ENCODE measurements around the gene VHLL. TPM values are rescaled to one million over a fixed set of nuclear protein-coding genes. Genes with fewer than 3 reads are reported as not detected.
A peak's percentile ranks its signal among the peaks of the same experiment; 100 is the strongest.

The VHLL gene
- total RNA-seq, 2 experiments from 2014 or later = 0.43 TPM; not detected in 1

DNA sequence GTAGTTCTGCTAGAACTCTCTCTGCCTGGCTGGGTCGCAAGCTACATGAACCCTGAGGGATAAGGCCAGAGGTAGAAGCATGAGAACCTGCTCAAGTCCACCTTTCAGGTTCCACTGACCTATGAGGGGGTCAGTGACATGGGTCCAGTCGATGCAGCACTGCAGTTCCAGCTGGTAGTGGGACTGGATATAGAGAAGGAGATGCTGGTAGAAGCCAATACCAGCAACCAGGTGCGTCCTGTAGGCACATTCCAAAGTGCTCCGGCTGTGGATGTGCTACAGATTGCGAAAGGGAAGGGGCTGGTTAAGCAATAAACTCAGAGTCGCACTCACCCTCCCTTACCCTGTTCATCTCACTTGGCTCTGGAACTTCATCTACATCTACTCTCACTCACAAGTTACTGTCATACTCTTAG is 22.1 kb downstream of the VHLL start:
- ATAC-seq (no peak), DNase-seq (no peak)
- POLR2A ChIA-PET = interaction anchor here (0.6 to 1.2 kb wide), 3 partner anchors 14 to 111 kb away, joined by 3 to 5 read pairs (median 3); no protein-coding TSS in a partner anchor
- CTCF ChIA-PET = interaction anchor here (0.9 to 1.5 kb wide), 3 partner anchors 20 to 57 kb away, joined by 3 read pairs; no protein-coding TSS in a partner anchor
- H3K9me3 Mint-ChIP-seq = no peaks in the 10 kb centered on the region
- TF ChIP-seq, protein P1, sequence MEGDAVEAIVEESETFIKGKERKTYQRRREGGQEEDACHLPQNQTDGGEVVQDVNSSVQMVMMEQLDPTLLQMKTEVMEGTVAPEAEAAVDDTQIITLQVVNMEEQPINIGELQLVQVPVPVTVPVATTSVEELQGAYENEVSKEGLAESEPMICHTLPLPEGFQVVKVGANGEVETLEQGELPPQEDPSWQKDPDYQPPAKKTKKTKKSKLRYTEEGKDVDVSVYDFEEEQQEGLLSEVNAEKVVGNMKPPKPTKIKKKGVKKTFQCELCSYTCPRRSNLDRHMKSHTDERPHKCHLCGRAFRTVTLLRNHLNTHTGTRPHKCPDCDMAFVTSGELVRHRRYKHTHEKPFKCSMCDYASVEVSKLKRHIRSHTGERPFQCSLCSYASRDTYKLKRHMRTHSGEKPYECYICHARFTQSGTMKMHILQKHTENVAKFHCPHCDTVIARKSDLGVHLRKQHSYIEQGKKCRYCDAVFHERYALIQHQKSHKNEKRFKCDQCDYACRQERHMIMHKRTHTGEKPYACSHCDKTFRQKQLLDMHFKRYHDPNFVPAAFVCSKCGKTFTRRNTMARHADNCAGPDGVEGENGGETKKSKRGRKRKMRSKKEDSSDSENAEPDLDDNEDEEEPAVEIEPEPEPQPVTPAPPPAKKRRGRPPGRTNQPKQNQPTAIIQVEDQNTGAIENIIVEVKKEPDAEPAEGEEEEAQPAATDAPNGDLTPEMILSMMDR (IDR thresholded peaks at IDR 0.05) = no peak
- peak overlapping the region; percentile 9 for H3K27ac Mint-ChIP-seq
- H3K4me3 Mint-ChIP-seq = no peak overlapping the region
- H3K27me3 Mint-ChIP-seq = no peaks in the 10 kb centered on the region
- peaks cover 67% of the 10 kb centered on the region for H3K36me3 Mint-ChIP-seq (ENCODE audit: low read depth)
- intact Hi-C loops (cut with micrococcal nuclease) = no loop called here
- peaks cover 19% of the 10 kb centered on the region for H3K4me1 Mint-ChIP-seq (ENCODE audit: low read depth)

DNA sequence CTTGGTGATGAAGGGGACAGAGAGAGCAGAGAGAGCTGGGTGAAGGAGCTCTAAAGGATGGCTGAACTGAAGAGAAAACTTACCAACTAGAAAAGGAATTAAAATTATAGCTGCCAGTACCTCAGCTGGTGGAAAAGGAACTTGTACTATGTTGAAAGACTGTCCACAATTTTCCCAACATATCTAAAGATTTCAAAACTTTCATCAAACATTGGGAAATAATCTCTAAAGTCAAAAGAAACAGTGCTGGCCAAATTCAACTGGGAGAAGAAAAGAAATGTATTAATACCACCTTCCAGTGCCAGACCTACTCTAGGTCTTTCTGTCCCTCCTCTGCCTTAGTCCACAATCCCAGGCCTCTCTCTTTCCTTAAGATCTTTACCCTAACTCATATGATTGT is 22.6 kb downstream of the VHLL start:
- Mint-ChIP-seq H3K27ac (peak overlapping the region; percentile 25), H3K4me1 (ENCODE audit: low read depth) (peaks cover 18% of the 10 kb centered on the region), H3K4me3 (no peak overlapping the region), H3K27me3 (no peaks in the 10 kb centered on the region), H3K36me3 (ENCODE audit: low read depth) (peaks cover 66% of the 10 kb centered on the region), H3K9me3 (no peaks in the 10 kb centered on the region)
- ChIA-PET CTCF (interaction anchor here (0.9 to 1.5 kb wide), 2 partner anchors 21 to 43 kb away, joined by 3 read pairs; no protein-coding TSS in a partner anchor), POLR2A (interaction anchor here (0.6 to 1.2 kb wide), 2 partner anchors 31 to 110 kb away, joined by 3 to 5 read pairs; no protein-coding TSS in a partner anchor)
- no peak for DNase-seq
- TF ChIP-seq, protein P1 (IDR thresholded peaks at IDR 0.05) = no peak
- intact Hi-C loops (cut with micrococcal nuclease) = no loop called here
- no peak for ATAC-seq

DNA sequence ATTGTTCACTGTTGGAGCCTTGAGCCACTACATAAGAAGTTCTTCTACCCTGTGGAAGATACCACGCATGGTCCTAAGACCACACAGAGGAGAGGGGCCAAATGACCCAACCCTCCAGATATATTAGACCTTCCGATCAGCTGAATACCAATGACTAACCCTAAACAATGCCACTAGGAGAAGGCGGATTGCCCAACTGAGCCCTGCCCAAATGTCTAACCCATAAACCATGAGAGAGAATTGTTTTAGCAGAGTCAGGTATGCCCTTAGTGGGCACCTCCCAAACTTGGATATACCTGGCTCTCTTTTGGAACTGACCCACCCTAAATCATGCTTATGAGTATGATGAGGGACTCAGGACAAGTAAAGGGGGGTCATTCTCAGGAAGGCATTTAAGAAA is 28.8 kb downstream of the VHLL start:
- Mint-ChIP-seq H3K9me3 (no peaks in the 10 kb centered on the region), H3K4me1 (ENCODE audit: low read depth) (no peaks in the 10 kb centered on the region), H3K4me3 (no peak overlapping the region), H3K27ac (no peak overlapping the region), H3K27me3 (no peaks in the 10 kb centered on the region), H3K36me3 (ENCODE audit: low read depth) (peaks cover 58% of the 10 kb centered on the region)
- no peak for DNase-seq
- TF ChIP-seq, protein P1 (IDR thresholded peaks at IDR 0.05) = no peak
- POLR2A ChIA-PET = interaction anchor here (1.1 to 5.1 kb wide), 2 partner anchors 12 to 17 kb away, joined by 3 to 50 read pairs; partner anchors contain the start of genes SMG5 and TMEM79
- CTCF ChIA-PET = no interaction called here
- intact Hi-C loops (cut with micrococcal nuclease) = no loop called here
- ATAC-seq = no peak

DNA sequence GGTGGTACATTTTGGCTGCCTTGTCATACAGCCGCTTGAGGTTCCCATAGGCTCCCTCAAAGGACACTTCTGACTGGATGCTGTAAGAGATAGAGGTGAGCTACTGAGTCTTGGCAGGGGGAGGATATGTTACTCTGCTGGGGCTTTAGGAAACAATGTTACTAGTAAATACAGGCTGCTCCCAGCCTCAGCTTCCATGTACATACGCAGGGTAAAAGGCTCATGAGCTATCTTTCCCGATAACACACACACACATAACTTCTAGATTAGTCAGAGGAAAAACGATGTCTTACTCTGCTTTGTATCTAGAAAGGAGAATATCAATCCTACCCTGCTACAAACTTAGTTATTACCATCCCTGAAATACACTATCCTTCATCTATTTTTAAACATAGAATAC is 30.8 kb downstream of the VHLL start:
- H3K36me3 Mint-ChIP-seq (ENCODE audit: low read depth) = peaks cover 58% of the 10 kb centered on the region
- no peak overlapping the region for H3K27ac Mint-ChIP-seq
- intact Hi-C loops (cut with micrococcal nuclease) = no loop called here
- ChIA-PET POLR2A (interaction anchor here (1.0 to 2.3 kb wide), 4 partner anchors 9 to 21 kb away, joined by 3 to 10 read pairs (median 4); partner anchors contain the start of gene PAQR6), CTCF (interaction anchor here (1.1 kb wide), 1 partner anchor 127 kb away, joined by 3 read pairs; no protein-coding TSS in a partner anchor)
- no peak overlapping the region for H3K4me3 Mint-ChIP-seq
- TF ChIP-seq, protein P1 (IDR thresholded peaks at IDR 0.05) = no peak
- H3K9me3 Mint-ChIP-seq = no peaks in the 10 kb centered on the region
- H3K27me3 Mint-ChIP-seq = no peaks in the 10 kb centered on the region
- peaks cover 3% of the 10 kb centered on the region for H3K4me1 Mint-ChIP-seq (ENCODE audit: low read depth)
- DNase-seq (no peak), ATAC-seq (no peak)

DNA sequence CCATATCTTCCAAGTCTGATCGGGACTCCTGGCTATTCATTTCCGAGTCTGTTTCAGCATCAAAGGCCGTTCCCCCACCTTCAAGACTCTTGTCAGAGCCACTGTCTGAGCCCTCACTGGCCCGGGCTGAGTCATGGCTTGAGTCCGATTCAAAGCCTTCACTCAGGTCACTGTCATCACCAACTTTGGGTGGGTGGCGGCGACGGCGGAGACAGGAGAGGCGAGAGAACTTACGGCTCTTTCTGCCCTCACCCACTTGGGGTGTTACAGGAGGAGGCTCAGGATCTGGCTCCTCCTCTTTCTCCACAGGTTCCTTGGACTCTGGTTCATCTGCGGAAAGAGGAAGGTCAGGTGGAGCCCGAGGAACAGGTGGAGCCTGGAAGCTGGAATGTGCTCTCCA is 33.1 kb downstream of the VHLL start:
- ATAC-seq (no peak), DNase-seq (no peak)
- TF ChIP-seq, protein P1 (IDR thresholded peaks at IDR 0.05) = no peak
- Mint-ChIP-seq H3K9me3 (no peaks in the 10 kb centered on the region), H3K27ac (no peak overlapping the region), H3K4me1 (ENCODE audit: low read depth) (peaks cover 4% of the 10 kb centered on the region), H3K4me3 (no peak overlapping the region), H3K27me3 (no peaks in the 10 kb centered on the region), H3K36me3 (ENCODE audit: low read depth) (peaks cover 64% of the 10 kb centered on the region)
- ChIA-PET POLR2A (no interaction called here), CTCF (no interaction called here)
- intact Hi-C loops (cut with micrococcal nuclease) = no loop called here

Data from activated CD8-positive, alpha-beta T cell treated with anti-CD3 and anti-CD28 coated beads for 36 hours (primary cell).